Thyroid gland (tissue), 4 donors: ENCODE results near the gene UPP1. TPM values are rescaled to one million over a fixed set of nuclear protein-coding genes. Genes with fewer than 3 reads are reported as not detected.
"Not testable (repeated sequence)": the region's sequence is repeated elsewhere in the genome, so short reads cannot be mapped to it uniquely, and the experiment has no call there.

Source experiments
- DNase-seq, 2 donors: peaks; one replicate each; pipeline ENCODE4 v3.0.0-alpha.2; 2019
- H3K27ac ChIP-seq, 3 donors: fragments of 200-600 bp; sonication (generic); 1 replicate in 2 of 3; 2 replicates in 1 of 3; pipeline ENCODE4 v1.5.1; 2016 to 2019; ENCODE audit warnings: mild to moderate bottlenecking in 1 of 3, moderate library complexity in 1 of 3
- H3K27me3 ChIP-seq: fragments of 200-600 bp; sonication (generic); one replicate; pipeline ENCODE4 v1.5.1; 2019
- H3K36me3 ChIP-seq, 2 donors: fragments of 200-600 bp; sonication (generic); one replicate each; pipeline ENCODE4 v1.5.1; 2016 to 2019
- H3K4me1 ChIP-seq, 2 donors: fragments of 200-600 bp; sonication (generic); one replicate each; pipeline ENCODE4 v1.5.1; 2017 to 2019
- H3K4me3 ChIP-seq, 3 donors: fragments of 200-600 bp; sonication (generic); replicated peaks in 1 of 3; 1 replicate in 2 of 3; 2 replicates in 1 of 3; pipeline ENCODE4 v1.5.1; 2016; ENCODE audit warnings: mild to moderate bottlenecking in 1 of 3
- H3K9me3 ChIP-seq: fragments of 200-600 bp; sonication (generic); one replicate; pipeline ENCODE4 v1.5.1; 2017
- POLR2A ChIP-seq, 2 donors: fragments of 450-650 bp; IDR thresholded peaks; one replicate each; pipeline ENCODE4 v1.6.1; 2017; ENCODE audit warnings: antibody characterized with exemption in 2 of 2, mild to moderate bottlenecking in 2 of 2, moderate library complexity in 1 of 2
- WGBS, 2 donors: methylation state at CpG; one replicate each; pipeline ENCODE4 v1.1.5; 2017; 5-methylcytosine and 5-hydroxymethylcytosine counted together
- intact Hi-C: fragments of 100-400 bp; cut with DNase I; formaldehyde crosslinking; loops from one replicate; pipeline ENCODE4 v1.15.1; 2023
- total RNA-seq, 4 donors: library from RNA; depleted of rRNA; stranded (reverse); fragments of >200 nt; gene quantifications; one replicate each; pipeline ENCODE4 v1.2.3, GENCODE V29; 2016
- TF ChIP-seq, protein P1 (sequence below), 6 experiments: fragments of 200-600 bp in 3 of 6; fragments of 450-650 bp in 3 of 6; sonication (generic) in 3 of 6; IDR thresholded peaks; one replicate each; pipeline ENCODE4 v1.5.1; 2016 to 2019; ENCODE audit warnings: antibody characterized with exemption in 6 of 6, mild to moderate bottlenecking in 2 of 6, inconsistent platforms in 1 of 6, moderate library complexity in 1 of 6

The UPP1 gene
- total RNA-seq, 4 donors from 2014 or later = 11.3 to 16.9 (median 15.0) TPM

DNA sequence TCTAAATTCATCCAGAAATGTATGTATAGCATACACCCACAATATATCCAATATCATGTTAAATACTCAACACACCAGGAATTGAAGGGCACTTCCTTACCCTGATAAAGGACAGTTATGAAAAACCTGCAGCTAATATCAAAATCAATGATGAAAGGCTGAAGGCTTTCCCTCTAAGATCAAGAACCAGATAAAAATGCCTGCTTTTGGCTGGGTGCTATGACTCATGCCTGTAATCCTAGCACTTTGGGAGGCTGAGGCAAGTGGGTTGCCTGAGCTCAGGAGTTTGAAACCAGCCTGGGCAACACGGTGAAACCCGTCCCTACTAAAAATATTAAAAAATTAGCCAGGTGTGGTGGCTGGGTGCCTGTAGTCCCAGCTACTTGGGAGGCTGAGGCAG is 21.6 kb upstream of the UPP1 start:
- Histone ChIP-seq H3K36me3 (no peaks in the 10 kb centered on the region), H3K27me3 (no peaks in the 10 kb centered on the region), H3K4me3 (no peak overlapping the region), H3K9me3 (no peaks in the 10 kb centered on the region), H3K4me1 (no peaks in the 10 kb centered on the region), H3K27ac (no peak overlapping the region)
- TF ChIP-seq, protein P1, sequence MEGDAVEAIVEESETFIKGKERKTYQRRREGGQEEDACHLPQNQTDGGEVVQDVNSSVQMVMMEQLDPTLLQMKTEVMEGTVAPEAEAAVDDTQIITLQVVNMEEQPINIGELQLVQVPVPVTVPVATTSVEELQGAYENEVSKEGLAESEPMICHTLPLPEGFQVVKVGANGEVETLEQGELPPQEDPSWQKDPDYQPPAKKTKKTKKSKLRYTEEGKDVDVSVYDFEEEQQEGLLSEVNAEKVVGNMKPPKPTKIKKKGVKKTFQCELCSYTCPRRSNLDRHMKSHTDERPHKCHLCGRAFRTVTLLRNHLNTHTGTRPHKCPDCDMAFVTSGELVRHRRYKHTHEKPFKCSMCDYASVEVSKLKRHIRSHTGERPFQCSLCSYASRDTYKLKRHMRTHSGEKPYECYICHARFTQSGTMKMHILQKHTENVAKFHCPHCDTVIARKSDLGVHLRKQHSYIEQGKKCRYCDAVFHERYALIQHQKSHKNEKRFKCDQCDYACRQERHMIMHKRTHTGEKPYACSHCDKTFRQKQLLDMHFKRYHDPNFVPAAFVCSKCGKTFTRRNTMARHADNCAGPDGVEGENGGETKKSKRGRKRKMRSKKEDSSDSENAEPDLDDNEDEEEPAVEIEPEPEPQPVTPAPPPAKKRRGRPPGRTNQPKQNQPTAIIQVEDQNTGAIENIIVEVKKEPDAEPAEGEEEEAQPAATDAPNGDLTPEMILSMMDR (IDR thresholded peaks at IDR 0.05) = no peak
- TF ChIP-seq POLR2A (IDR thresholded peaks at IDR 0.05) = no peak
- DNase-seq = no peak
- 89 to 97% methylated on average over 2 of the region's 2 CpGs for WGBS, 2 donors
- intact Hi-C loops = no loop called here

GRCh38 chr7:48074204-48074654 is 14.8 kb upstream of the UPP1 start:
- Histone ChIP-seq H3K27ac (no peak overlapping the region), H3K4me1 (no peaks in the 10 kb centered on the region), H3K4me3 (no peak overlapping the region), H3K36me3 (no peaks in the 10 kb centered on the region), H3K9me3 (no peaks in the 10 kb centered on the region), H3K27me3 (no peaks in the 10 kb centered on the region)
- intact Hi-C loops = no loop called here
- DNase-seq = no peak
- TF ChIP-seq POLR2A (IDR thresholded peaks at IDR 0.05) = no peak
- TF ChIP-seq, protein P1 (IDR thresholded peaks at IDR 0.05) = no peak

DNA sequence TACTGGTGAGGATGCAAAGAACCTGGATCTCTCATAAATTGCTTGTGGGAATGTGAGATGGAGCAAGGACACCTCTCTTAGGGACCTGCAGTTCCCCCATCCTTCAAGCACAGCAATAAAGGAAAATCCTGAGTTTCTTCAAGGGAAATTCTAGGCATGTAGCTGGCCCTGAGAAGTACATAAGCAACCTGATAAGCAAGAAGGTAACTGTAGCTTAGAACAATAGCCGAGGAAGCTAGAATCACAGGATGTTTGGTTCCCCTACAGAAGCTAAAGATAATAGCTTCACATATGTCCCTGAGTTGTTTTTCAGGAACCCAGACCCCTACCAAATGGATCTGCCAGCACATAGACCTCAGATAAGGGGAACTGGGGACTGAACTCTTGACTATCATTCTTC is 11.6 kb upstream of the UPP1 start:
- DNase-seq = no peak
- H3K27me3 ChIP-seq = no peaks in the 10 kb centered on the region
- 71 to 95% methylated on average over 1 of the region's 1 CpG for WGBS, 2 donors
- intact Hi-C loops = no loop called here
- no peaks in the 10 kb centered on the region for H3K9me3 ChIP-seq
- H3K4me3 ChIP-seq = no peak overlapping the region
- H3K27ac ChIP-seq = no peak overlapping the region
- H3K4me1 ChIP-seq = no peaks in the 10 kb centered on the region
- no peaks in the 10 kb centered on the region for H3K36me3 ChIP-seq
- TF ChIP-seq POLR2A (IDR thresholded peaks at IDR 0.05) = no peak
- TF ChIP-seq, protein P1 (IDR thresholded peaks at IDR 0.05) = no peak

GRCh38 chr7:48078470-48078869 is 10.6 kb upstream of the UPP1 start:
- H3K27ac ChIP-seq = no peak overlapping the region
- H3K9me3 ChIP-seq = no peaks in the 10 kb centered on the region
- intact Hi-C loops = no loop called here
- no peaks in the 10 kb centered on the region for H3K27me3 ChIP-seq
- no peaks in the 10 kb centered on the region for H3K36me3 ChIP-seq
- no peak overlapping the region for H3K4me3 ChIP-seq
- no peak for DNase-seq
- no peaks in the 10 kb centered on the region for H3K4me1 ChIP-seq
- 89 to 93% methylated on average over 2 of the region's 2 CpGs for WGBS, 2 donors
- TF ChIP-seq, protein P1 (IDR thresholded peaks at IDR 0.05) = no peak
- no peak for TF ChIP-seq POLR2A (IDR thresholded peaks at IDR 0.05)

GRCh38 chr7:48082378-48082777 is 6.7 kb upstream of the UPP1 start:
- H3K4me1 ChIP-seq = peaks cover 8 to 27% of the 10 kb centered on the region in 2 donors
- H3K36me3 ChIP-seq, H3K4me3 ChIP-seq, DNase-seq, H3K27me3 ChIP-seq, intact Hi-C loops, H3K9me3 ChIP-seq, H3K27ac ChIP-seq: not testable (repeated sequence)
